BJ (cell line): Measurements from ENCODE around the gene PHF14. TPM values are rescaled to one million over a fixed set of nuclear protein-coding genes. Genes with fewer than 3 reads are reported as not detected.

Experiments used
- CTCF ChIA-PET: fragments of 350-600 bp; formaldehyde crosslinking; extraction: SDS; loops from one replicate; lab custom pipeline; 2021; ENCODE audit warnings: antibody characterized with exemption, inconsistent platforms; lab: Yijun Ruan, JAX
- POLR2A ChIA-PET: fragments of 300-600 bp; sonication (Branson Sonifier 250); formaldehyde crosslinking; extraction: SDS; loops from one replicate; lab custom pipeline; 2021; ENCODE audit warnings: antibody characterized with exemption; lab: Charles Lee
- DNase-seq: peaks from one replicate; pipeline ENCODE4 v3.0.0-alpha.2; 2011; ENCODE audit warnings: low read depth
- H3K27me3 ChIP-seq: 2 replicates; pipeline ENCODE4 v1.6.0; 2011; ENCODE audit warnings: low read length; ENCODE audit not compliant: control insufficient read depth, insufficient read depth
- H3K36me3 ChIP-seq: 2 replicates; pipeline ENCODE4 v1.5.1; 2011; ENCODE audit warnings: low read length; ENCODE audit not compliant: control insufficient read depth, insufficient read depth
- H3K4me3 ChIP-seq: 2 replicates; pipeline ENCODE4 v1.5.1; 2011; ENCODE audit warnings: low read depth, mild to moderate bottlenecking, control low read depth, low read length
- CTCF ChIP-seq: IDR thresholded peaks from 2 replicates; pipeline ENCODE4 v1.5.1; 2011; ENCODE audit warnings: low read depth, mild to moderate bottlenecking, control low read depth, inconsistent platforms, low read length, moderate library complexity; ENCODE audit not compliant: insufficient read depth
- polyA plus RNA-seq: library from polyadenylated mRNA; depleted of rRNA; stranded (reverse); fragments of >200 nt; gene quantifications from 2 replicates; pipeline ENCODE4 v1.2.3, GENCODE V29; 2011

The PHF14 gene
- polyA plus RNA-seq, 1 experiment: 6.5 TPM

- POLR2A ChIA-PET: no interaction called here
- CTCF ChIA-PET: no interaction called here
- H3K27me3 ChIP-seq: no peaks in the 10 kb centered on the region
- no peak for DNase-seq
- H3K4me3 ChIP-seq: no peak overlapping the region
- no peaks in the 10 kb centered on the region for H3K36me3 ChIP-seq
- TF ChIP-seq CTCF: no peak
These were observed 146.5 kb downstream of the PHF14 start for GRCh38 chr7:11120068-11120664.

- H3K27me3 ChIP-seq: no peaks in the 10 kb centered on the region
- H3K36me3 ChIP-seq: no peaks in the 10 kb centered on the region
- TF ChIP-seq CTCF: no peak
- ChIA-PET CTCF (no interaction called here), POLR2A (no interaction called here)
- no peak overlapping the region for H3K4me3 ChIP-seq
- DNase-seq: no peak
These were observed 147.1 kb downstream of the PHF14 start for GRCh38 chr7:11120675-11121220.

- H3K36me3 ChIP-seq: no peaks in the 10 kb centered on the region
- ChIA-PET CTCF (no interaction called here), POLR2A (no interaction called here)
- H3K27me3 ChIP-seq: no peaks in the 10 kb centered on the region
- no peak for DNase-seq
- no peak overlapping the region for H3K4me3 ChIP-seq
- TF ChIP-seq CTCF: no peak
These were observed 151.3 kb downstream of the PHF14 start for GRCh38 chr7:11124856-11125559.

GRCh38 chr7:11127114-11127785 lies 153.6 kb downstream of the PHF14 start:
- H3K36me3 ChIP-seq: no peaks in the 10 kb centered on the region
- POLR2A ChIA-PET: interaction anchor here (0.6 kb wide), 1 partner anchor 153 kb away, joined by 5 read pairs; no protein-coding TSS in a partner anchor
- no peaks in the 10 kb centered on the region for H3K27me3 ChIP-seq
- CTCF ChIA-PET: no interaction called here
- DNase-seq: no peak
- no peak for TF ChIP-seq CTCF
- H3K4me3 ChIP-seq: no peak overlapping the region

- ChIA-PET POLR2A (no interaction called here), CTCF (no interaction called here)
- Histone ChIP-seq H3K27me3 (no peaks in the 10 kb centered on the region), H3K4me3 (no peak overlapping the region), H3K36me3 (no peaks in the 10 kb centered on the region)
- DNase-seq: no peak
- no peak for TF ChIP-seq CTCF
These were observed 154.3 kb downstream of the PHF14 start for GRCh38 chr7:11127988-11128387.
